ENCODE results near the gene DHDDS. TPM values are rescaled to one million over a fixed set of nuclear protein-coding genes. Genes with fewer than 3 reads are reported as not detected.

Gene DHDDS
- total RNA-seq, 4 donors from 2014 or later: 35.6 to 55.8 (median 45.3) TPM

DNA sequence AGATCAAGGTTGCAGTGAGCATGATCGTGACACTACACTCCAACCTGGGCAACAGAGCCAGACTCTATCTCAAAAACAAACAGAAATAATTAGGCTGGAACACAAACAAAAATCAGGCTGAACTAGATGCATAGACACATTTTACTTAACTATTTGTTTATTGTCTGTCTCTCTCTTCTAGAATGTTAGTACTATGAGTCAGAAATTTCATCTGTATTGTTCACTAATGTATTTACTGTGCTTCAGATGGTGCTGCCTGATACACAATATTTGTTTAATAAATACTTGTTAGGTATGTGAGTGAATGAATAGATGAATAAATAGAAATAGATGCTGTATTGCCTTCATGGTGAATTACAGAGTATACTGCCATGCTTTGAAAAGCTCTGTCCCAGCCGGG lies 27.5 kb upstream of the DHDDS start:
- Histone ChIP-seq H3K4me3 (no peak overlapping the region), H3K36me3 (no peaks in the 10 kb centered on the region), H3K4me1 (no peaks in the 10 kb centered on the region), H3K9me3 (no peaks in the 10 kb centered on the region), H3K27me3 (peaks cover 18% of the 10 kb centered on the region), H3K27ac (no peak overlapping the region)
- WGBS: 88% methylated on average over 2 of the region's 2 CpGs
- DNase-seq (ENCODE audit: low spot score in 2 of 2): no peak
- TF ChIP-seq EP300 (IDR thresholded peaks at IDR 0.05) (no peak), POLR2A (IDR thresholded peaks at IDR 0.05) (no peak), CTCF (IDR thresholded peaks at IDR 0.05) (no peak), POLR2AphosphoS5 (IDR thresholded peaks at IDR 0.05) (no peak)

- H3K4me1 ChIP-seq: no peaks in the 10 kb centered on the region
- H3K9me3 ChIP-seq: no peaks in the 10 kb centered on the region
- no peak overlapping the region for H3K27ac ChIP-seq
- H3K27me3 ChIP-seq: peaks cover 25% of the 10 kb centered on the region
- H3K36me3 ChIP-seq: no peaks in the 10 kb centered on the region
- TF ChIP-seq POLR2A (IDR thresholded peaks at IDR 0.05): no peak
- TF ChIP-seq CTCF (IDR thresholded peaks at IDR 0.05): no peak
- TF ChIP-seq EP300 (IDR thresholded peaks at IDR 0.05): no peak
- TF ChIP-seq POLR2AphosphoS5 (IDR thresholded peaks at IDR 0.05): no peak
- no peak overlapping the region for H3K4me3 ChIP-seq
- 80% methylated on average over 7 of the region's 7 CpGs for WGBS
- DNase-seq (ENCODE audit: low spot score in 2 of 2): no peak
Observed at GRCh38 chr1:26405281-26405915, 26.7 kb upstream of the DHDDS start.

- Histone ChIP-seq H3K36me3 (no peaks in the 10 kb centered on the region), H3K27me3 (peaks cover 53% of the 10 kb centered on the region), H3K27ac (no peak overlapping the region), H3K9me3 (no peaks in the 10 kb centered on the region), H3K4me3 (no peak overlapping the region), H3K4me1 (no peaks in the 10 kb centered on the region)
- DNase-seq (ENCODE audit: low spot score in 2 of 2): peak; percentile 83 to 86
- no peak for TF ChIP-seq POLR2A (IDR thresholded peaks at IDR 0.05)
- TF ChIP-seq EP300 (IDR thresholded peaks at IDR 0.05): no peak
- no peak for TF ChIP-seq CTCF (IDR thresholded peaks at IDR 0.05)
- TF ChIP-seq POLR2AphosphoS5 (IDR thresholded peaks at IDR 0.05): no peak
- 4% methylated on average over 12 of the region's 12 CpGs for WGBS
Observed at GRCh38 chr1:26408604-26409003, 23.5 kb upstream of the DHDDS start.

GRCh38 chr1:26409191-26409807 lies 22.8 kb upstream of the DHDDS start:
- Histone ChIP-seq H3K4me1 (no peaks in the 10 kb centered on the region), H3K36me3 (no peaks in the 10 kb centered on the region), H3K9me3 (no peaks in the 10 kb centered on the region), H3K27ac (no peak overlapping the region), H3K27me3 (peaks cover 53% of the 10 kb centered on the region), H3K4me3 (no peak overlapping the region)
- TF ChIP-seq CTCF (IDR thresholded peaks at IDR 0.05): no peak
- no peak for TF ChIP-seq POLR2AphosphoS5 (IDR thresholded peaks at IDR 0.05)
- no peak for TF ChIP-seq POLR2A (IDR thresholded peaks at IDR 0.05)
- TF ChIP-seq EP300 (IDR thresholded peaks at IDR 0.05): no peak
- 2% methylated on average over 11 of the region's 16 CpGs for WGBS
- DNase-seq (ENCODE audit: low spot score in 2 of 2): no peak

DNA sequence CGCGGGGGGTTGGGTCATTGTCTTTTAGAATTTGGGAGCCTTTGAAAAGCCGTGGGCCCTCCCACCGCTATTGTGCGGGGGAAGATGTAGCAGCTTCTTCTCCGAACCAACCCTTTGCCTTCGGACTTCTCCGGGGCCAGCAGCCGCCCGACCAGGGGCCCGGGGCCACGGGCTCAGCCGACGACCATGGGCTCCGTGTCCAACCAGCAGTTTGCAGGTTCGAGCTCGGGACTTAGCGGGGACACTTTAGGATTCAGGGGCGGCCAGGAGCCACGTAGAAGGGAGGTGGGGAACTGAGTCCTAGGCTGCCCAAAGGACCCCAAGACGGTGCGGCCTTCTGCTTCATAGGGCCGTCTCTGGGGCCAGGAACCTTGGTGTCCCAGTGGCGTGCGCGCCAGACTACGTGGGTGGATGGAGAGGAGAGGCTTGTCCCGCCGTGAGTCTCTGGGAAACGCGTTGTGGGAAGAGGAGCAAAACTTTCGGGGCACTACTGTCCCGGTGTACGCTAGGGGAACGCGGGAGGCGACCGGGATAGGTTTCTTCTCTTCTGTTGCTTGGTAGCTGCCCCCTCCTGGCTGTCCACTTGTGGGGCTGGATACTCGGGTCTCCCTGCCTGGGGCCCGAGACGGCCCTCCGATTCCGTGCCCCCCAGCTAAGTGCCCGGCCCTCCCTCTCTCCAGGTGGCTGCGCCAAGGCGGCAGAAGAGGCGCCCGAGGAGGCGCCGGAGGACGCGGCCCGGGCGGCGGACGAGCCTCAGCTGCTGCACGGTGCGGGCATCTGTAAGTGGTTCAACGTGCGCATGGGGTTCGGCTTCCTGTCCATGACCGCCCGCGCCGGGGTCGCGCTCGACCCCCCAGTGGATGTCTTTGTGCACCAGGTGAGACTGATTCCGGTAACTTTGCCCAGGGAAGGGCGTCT lies 21.2 kb upstream of the DHDDS start, which contains the start of gene LIN28A:
TSS of gene LIN28A (plus strand) at position 112 of the 918 bp plus-strand sequence. CDS start at position 187, 75 bp downstream.
- WGBS: 3% methylated on average over 33 of the region's 70 CpGs
- H3K27me3 ChIP-seq: peaks cover 64% of the 10 kb centered on the region

More for the DNA sequence above, 21.2 kb upstream of the DHDDS start, which contains the start of gene LIN28A:
- Histone ChIP-seq H3K9me3 (no peaks in the 10 kb centered on the region), H3K27ac (no peak within 1 kb of the TSS), H3K4me1 (no peaks in the 10 kb centered on the region), H3K36me3 (no peaks in the 10 kb centered on the region), H3K4me3 (no peak within 1 kb of the TSS)
- no peak for DNase-seq (ENCODE audit: low spot score in 2 of 2)
- TF ChIP-seq EP300 (IDR thresholded peaks at IDR 0.05): no peak
- TF ChIP-seq POLR2AphosphoS5 (IDR thresholded peaks at IDR 0.05): no peak
- TF ChIP-seq POLR2A (IDR thresholded peaks at IDR 0.05): no peak
- TF ChIP-seq CTCF (IDR thresholded peaks at IDR 0.05): no peak
